Measurements from ENCODE around the gene THRB. TPM values are rescaled to one million over a fixed set of nuclear protein-coding genes. Genes with fewer than 3 reads are reported as not detected.

THRB gene
- total RNA-seq, 4 donors from 2014 or later: 19.8 to 25.8 (median 23.4) TPM

- no peak for DNase-seq (ENCODE audit: low spot score in 2 of 2)
- TF ChIP-seq POLR2A (IDR thresholded peaks at IDR 0.05): no peak
- TF ChIP-seq CTCF (IDR thresholded peaks at IDR 0.05): no peak
- 64 to 74% methylated on average over 4 of the region's 4 CpGs for WGBS, 2 donors
- H3K4me3 ChIP-seq (ENCODE audit: low read depth, poor library complexity, severe bottlenecking): no peak overlapping the region
- intact Hi-C loops (cut with DNase I; ENCODE audit: low total_unique reads): no loop called here
These were observed 302.7 kb downstream of the THRB start for GRCh38 chr3:24191801-24192403.

DNA sequence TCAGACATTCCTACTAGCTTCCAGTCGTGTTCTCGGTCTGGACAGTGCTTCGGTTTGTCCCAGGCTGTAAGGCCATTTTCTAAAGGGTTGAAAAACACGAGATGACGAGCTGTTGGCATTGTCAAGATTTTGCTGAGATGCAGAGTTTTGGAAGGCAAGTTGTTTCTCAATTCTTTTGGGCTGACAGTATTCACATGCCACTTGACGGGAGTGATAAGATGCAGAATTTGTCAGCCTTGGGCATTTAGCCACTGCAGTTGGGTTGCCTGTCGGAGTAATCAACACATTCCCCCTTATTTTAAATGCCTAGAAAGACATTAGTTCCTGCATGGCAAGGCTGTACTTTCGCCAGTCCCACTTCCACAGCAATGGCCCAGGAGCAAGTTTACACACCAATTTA lies 304.4 kb downstream of the THRB start:
- H3K4me3 ChIP-seq (ENCODE audit: low read depth, poor library complexity, severe bottlenecking): no peak overlapping the region
- no peak for TF ChIP-seq CTCF (IDR thresholded peaks at IDR 0.05)
- TF ChIP-seq POLR2A (IDR thresholded peaks at IDR 0.05): no peak
- intact Hi-C loops (cut with DNase I; ENCODE audit: low total_unique reads): no loop called here
- DNase-seq (ENCODE audit: low spot score in 2 of 2): no peak
- 94 to 98% methylated on average over 8 of the region's 8 CpGs for WGBS, 2 donors

DNA sequence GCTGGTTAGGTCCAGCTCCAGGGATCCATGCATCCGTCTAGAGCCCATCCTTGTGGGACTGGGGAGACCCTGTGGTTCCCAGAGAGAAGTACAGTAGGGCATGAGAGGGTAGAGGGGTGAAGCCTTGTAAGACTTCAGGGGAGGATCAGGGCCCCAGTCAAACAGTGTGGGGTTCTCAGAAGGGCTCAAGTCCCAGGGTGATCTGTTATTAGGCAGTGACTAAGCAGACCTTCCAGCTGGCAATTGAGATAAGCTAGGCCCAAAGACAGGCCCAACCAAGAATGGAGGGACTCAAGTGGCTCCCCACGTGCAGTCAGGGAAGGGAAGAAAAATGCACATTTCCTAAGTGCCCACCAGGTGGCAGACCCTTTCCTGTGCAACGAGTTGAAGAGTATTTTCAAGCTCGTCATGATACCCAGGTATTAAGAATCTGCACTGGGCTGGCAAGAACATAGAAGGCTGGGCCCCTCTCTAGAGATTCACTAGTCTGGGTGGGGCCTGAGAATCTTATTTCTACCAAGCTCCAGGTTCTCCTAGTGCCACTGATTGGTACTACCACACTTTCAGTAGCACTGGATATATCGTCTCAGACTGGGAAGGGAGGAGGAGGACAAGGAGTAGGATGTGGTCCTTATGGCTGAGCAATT lies 308.8 kb downstream of the THRB start:
- intact Hi-C loops (cut with DNase I; ENCODE audit: low total_unique reads): no loop called here
- no peak for TF ChIP-seq POLR2A (IDR thresholded peaks at IDR 0.05)
- TF ChIP-seq CTCF (IDR thresholded peaks at IDR 0.05): no peak
- 46 to 49% methylated on average over 5 of the region's 5 CpGs for WGBS, 2 donors
- DNase-seq (ENCODE audit: low spot score in 2 of 2): no peak
- H3K4me3 ChIP-seq (ENCODE audit: low read depth, poor library complexity, severe bottlenecking): no peak overlapping the region

- H3K4me3 ChIP-seq (ENCODE audit: low read depth, poor library complexity, severe bottlenecking): no peak overlapping the region
- DNase-seq (ENCODE audit: low spot score in 2 of 2): no peak
- intact Hi-C loops (cut with DNase I; ENCODE audit: low total_unique reads): no loop called here
- TF ChIP-seq CTCF (IDR thresholded peaks at IDR 0.05) (no peak), POLR2A (IDR thresholded peaks at IDR 0.05) (no peak)
- 86% methylated on average over 5 of the region's 5 CpGs for WGBS, 2 donors
These were observed 310.0 kb downstream of the THRB start for GRCh38 chr3:24184528-24185176.

DNA sequence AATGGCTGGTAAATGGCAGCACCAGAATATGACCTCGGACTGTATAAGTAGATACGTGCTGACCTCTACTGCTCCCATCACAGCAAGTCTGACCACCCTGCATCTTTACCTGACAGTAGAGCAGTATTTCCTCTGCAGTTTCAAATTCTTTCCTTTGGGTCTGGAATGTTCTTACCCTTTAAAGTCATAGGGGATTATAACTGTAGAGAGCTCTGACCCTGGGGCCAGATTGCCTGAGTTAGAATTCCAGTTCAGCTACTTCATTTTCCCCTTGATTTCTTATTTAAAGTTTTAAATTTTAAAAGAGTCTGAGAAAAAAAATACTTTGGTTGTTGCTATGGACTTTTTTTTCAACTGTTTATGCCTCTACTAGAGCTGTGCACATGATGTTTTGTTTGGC lies 311.9 kb downstream of the THRB start:
- TF ChIP-seq POLR2A (IDR thresholded peaks at IDR 0.05) (no peak), CTCF (IDR thresholded peaks at IDR 0.05) (no peak)
- WGBS, 2 donors: 80 to 86% methylated on average over 2 of the region's 2 CpGs
- DNase-seq (ENCODE audit: low spot score in 2 of 2): no peak
- H3K4me3 ChIP-seq (ENCODE audit: low read depth, poor library complexity, severe bottlenecking): no peak overlapping the region
- intact Hi-C loops (cut with DNase I; ENCODE audit: low total_unique reads): no loop called here
